ENCODE results near the gene XKRX.

The XKRX gene

GRCh38 chrX:100895365-100896075, 33.2 kb downstream of the XKRX start:
- peak in 1 of 2 donors; percentile 1 for DNase-seq (ENCODE audit: low read depth in 2 of 2)

DNA sequence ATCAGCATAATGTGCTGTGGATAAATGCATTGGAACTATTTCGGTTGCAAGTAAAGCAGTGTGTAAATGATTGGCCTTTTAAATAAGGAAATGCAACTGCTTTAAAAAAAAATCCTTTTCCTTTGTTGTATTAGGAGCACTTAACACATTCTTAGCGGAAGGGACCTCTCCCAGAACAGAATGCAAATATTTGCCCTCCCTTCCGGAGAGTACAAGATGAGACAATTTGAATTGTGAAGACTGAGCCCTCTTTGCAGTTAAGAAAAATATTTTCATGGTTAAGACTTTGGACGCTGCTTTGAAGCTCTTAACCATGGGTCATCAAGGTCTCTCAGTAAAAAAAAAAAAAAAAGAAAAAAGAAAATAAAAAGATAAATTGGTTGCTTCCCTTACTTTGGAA, 45.1 kb downstream of the XKRX start:
- DNase-seq (ENCODE audit: low read depth in 2 of 2): no peak

DNA sequence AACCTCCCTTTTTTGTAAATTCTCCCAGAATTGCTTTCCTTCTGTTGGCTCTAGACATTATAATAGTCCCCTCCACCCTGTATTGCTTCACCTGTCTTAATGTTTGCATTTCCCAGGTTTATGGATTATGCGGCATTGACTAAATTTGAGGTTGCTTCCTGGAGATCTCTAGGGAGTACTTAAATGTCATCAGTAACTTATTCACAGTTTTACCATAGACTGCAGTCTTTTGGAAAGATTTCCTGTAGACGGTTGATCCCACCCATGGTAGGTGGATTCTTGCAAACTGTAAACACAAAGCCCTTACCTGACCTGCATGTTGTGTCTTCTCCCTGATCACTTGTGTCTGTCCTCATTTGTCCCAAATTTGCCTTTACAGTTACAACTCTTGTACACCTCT, 48.3 kb downstream of the XKRX start:
- DNase-seq (ENCODE audit: low read depth in 2 of 2): no peak

GRCh38 chrX:100874325-100874724, 54.4 kb downstream of the XKRX start, which contains the start of gene NOX1:
TSS of gene NOX1 (minus strand) at chrX:100874359. CDS start at chrX:100874139, 220 bp downstream.
- no peak for DNase-seq (ENCODE audit: low read depth in 2 of 2)

- DNase-seq (ENCODE audit: low read depth in 2 of 2): no peak
These were observed 56.8 kb downstream of the XKRX start for GRCh38 chrX:100871594-100872560.

- DNase-seq (ENCODE audit: low read depth in 2 of 2): no peak
These were observed 58.2 kb downstream of the XKRX start for GRCh38 chrX:100870527-100870926.

- no peak for DNase-seq (ENCODE audit: low read depth in 2 of 2)
These were observed 60.4 kb downstream of the XKRX start for GRCh38 chrX:100868273-100868672.

DNA sequence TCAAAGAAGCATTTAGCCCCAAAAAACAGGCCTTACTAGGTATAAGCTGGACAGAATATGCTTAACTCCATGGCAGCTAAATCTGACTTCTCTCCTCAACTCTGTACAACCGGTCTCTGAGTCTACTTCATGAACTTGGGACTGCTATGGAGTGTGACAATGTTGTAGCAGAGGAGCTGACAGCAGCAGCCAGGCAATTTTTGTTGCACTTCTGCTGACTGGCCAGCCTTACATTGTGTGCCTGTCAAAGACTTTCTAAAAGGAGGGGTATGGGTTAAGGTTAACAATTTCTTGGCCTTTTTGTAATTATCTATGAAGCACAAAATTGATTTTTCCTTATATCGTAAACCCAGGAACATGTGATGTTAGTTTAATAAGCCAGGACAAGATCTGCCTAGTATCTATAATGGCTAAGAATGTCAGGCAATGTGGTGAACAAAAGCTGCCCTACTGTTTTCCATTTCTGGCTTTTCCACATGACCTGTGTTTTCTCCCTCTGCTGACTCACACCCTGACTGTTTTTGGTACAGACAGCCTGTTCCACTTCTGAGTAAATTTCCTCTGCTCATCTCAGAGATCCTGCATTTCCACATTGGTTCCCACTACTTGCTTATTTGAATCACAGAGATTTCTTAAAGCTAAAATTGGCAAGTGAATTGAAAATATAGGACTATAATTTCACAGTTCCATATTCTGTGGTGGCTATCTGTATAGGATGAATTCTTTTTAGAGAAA, 63.9 kb downstream of the XKRX start:
- DNase-seq (ENCODE audit: low read depth in 2 of 2): no peak
